ENCODE measurements around the gene RAPSN.

DNA sequence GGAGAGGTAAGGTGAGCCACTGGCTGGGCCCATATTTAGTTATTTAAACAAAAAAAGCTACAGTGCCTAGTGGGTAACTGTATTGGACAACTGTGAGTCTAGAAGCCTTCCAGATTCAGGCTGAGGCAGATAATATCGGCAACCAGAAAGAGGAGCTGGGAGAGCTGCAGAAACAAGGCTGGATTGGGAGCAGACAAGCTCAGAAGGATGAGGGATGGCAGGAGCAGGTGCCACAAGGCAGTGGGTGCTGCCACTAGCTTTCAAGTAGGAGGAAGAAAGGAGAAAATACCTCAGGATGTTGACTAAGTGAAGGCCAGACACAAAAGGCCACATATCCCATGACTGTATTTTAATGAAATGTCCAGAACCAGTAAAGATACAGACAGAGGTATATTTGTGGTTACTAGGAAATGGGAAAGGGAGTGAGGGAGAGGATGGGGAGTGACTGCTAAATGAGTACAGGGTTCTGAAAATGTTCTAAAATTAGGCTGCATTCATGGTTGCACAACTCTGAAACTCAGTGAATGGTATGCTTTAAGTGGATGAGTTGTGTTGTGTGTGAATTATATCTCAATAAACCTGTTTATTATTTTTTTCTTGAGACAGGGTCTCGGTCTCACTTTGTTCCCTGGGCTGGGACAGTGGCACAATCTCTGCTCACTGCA lies 11.8 kb upstream of the RAPSN start:
- TF ChIP-seq POLR2A (IDR thresholded peaks at IDR 0.05) = no peak
- TF ChIP-seq, protein P1, sequence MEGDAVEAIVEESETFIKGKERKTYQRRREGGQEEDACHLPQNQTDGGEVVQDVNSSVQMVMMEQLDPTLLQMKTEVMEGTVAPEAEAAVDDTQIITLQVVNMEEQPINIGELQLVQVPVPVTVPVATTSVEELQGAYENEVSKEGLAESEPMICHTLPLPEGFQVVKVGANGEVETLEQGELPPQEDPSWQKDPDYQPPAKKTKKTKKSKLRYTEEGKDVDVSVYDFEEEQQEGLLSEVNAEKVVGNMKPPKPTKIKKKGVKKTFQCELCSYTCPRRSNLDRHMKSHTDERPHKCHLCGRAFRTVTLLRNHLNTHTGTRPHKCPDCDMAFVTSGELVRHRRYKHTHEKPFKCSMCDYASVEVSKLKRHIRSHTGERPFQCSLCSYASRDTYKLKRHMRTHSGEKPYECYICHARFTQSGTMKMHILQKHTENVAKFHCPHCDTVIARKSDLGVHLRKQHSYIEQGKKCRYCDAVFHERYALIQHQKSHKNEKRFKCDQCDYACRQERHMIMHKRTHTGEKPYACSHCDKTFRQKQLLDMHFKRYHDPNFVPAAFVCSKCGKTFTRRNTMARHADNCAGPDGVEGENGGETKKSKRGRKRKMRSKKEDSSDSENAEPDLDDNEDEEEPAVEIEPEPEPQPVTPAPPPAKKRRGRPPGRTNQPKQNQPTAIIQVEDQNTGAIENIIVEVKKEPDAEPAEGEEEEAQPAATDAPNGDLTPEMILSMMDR (IDR thresholded peaks at IDR 0.05) = no peak
